ENCODE data around the gene C1QTNF6. TPM values are rescaled to one million over a fixed set of nuclear protein-coding genes. Genes with fewer than 3 reads are reported as not detected.

The C1QTNF6 gene
- total RNA-seq, 1 donor from 2014 or later: 3.3 TPM

- no peak for TF ChIP-seq CTCF (IDR thresholded peaks at IDR 0.05; ENCODE audit: partially characterized antibody, unreplicated experiment)
- Mint-ChIP-seq H3K9me3 (ENCODE audit: unreplicated experiment) (peaks cover 7% of the 10 kb centered on the region), H3K36me3 (ENCODE audit: unreplicated experiment) (no peaks in the 10 kb centered on the region), H3K4me3 (ENCODE audit: unreplicated experiment) (no peak overlapping the region), H3K4me1 (ENCODE audit: low read depth, unreplicated experiment) (peaks cover 14% of the 10 kb centered on the region), H3K27ac (ENCODE audit: unreplicated experiment) (no peak overlapping the region), H3K27me3 (ENCODE audit: unreplicated experiment) (peaks cover 9% of the 10 kb centered on the region)
- DNase-seq: no peak
Observed at GRCh38 chr22:37140686-37141323, 47.2 kb downstream of the C1QTNF6 start.

- Mint-ChIP-seq H3K27me3 (ENCODE audit: unreplicated experiment) (peaks cover 9% of the 10 kb centered on the region), H3K36me3 (ENCODE audit: unreplicated experiment) (no peaks in the 10 kb centered on the region), H3K9me3 (ENCODE audit: unreplicated experiment) (peaks cover 7% of the 10 kb centered on the region), H3K4me1 (ENCODE audit: low read depth, unreplicated experiment) (peaks cover 17% of the 10 kb centered on the region), H3K27ac (ENCODE audit: unreplicated experiment) (no peak overlapping the region), H3K4me3 (ENCODE audit: unreplicated experiment) (no peak overlapping the region)
- TF ChIP-seq CTCF (IDR thresholded peaks at IDR 0.05; ENCODE audit: partially characterized antibody, unreplicated experiment): no peak
- no peak for DNase-seq
Observed at GRCh38 chr22:37139762-37140161, 48.3 kb downstream of the C1QTNF6 start.

- no peaks in the 10 kb centered on the region for H3K36me3 Mint-ChIP-seq (ENCODE audit: unreplicated experiment)
- peaks cover 17% of the 10 kb centered on the region for H3K4me1 Mint-ChIP-seq (ENCODE audit: low read depth, unreplicated experiment)
- peak overlapping the region; percentile 38 for H3K27ac Mint-ChIP-seq (ENCODE audit: unreplicated experiment)
- DNase-seq: no peak
- H3K27me3 Mint-ChIP-seq (ENCODE audit: unreplicated experiment): peaks cover 9% of the 10 kb centered on the region
- H3K9me3 Mint-ChIP-seq (ENCODE audit: unreplicated experiment): peaks cover 7% of the 10 kb centered on the region
- TF ChIP-seq CTCF (IDR thresholded peaks at IDR 0.05; ENCODE audit: partially characterized antibody, unreplicated experiment): no peak
- H3K4me3 Mint-ChIP-seq (ENCODE audit: unreplicated experiment): no peak overlapping the region
Observed at GRCh38 chr22:37138849-37139561, 49.0 kb downstream of the C1QTNF6 start.

GRCh38 chr22:37137903-37138665 is 50.0 kb downstream of the C1QTNF6 start:
- Mint-ChIP-seq H3K36me3 (ENCODE audit: unreplicated experiment) (no peaks in the 10 kb centered on the region), H3K4me1 (ENCODE audit: low read depth, unreplicated experiment) (peaks cover 17% of the 10 kb centered on the region), H3K27ac (ENCODE audit: unreplicated experiment) (no peak overlapping the region), H3K27me3 (ENCODE audit: unreplicated experiment) (peaks cover 12% of the 10 kb centered on the region), H3K4me3 (ENCODE audit: unreplicated experiment) (no peak overlapping the region), H3K9me3 (ENCODE audit: unreplicated experiment) (peaks cover 7% of the 10 kb centered on the region)
- no peak for DNase-seq
- TF ChIP-seq CTCF (IDR thresholded peaks at IDR 0.05; ENCODE audit: partially characterized antibody, unreplicated experiment): no peak

All from glutamatergic neuron (in vitro differentiated cells).